ENCODE results near the gene SZRD1. TPM values are rescaled to one million over a fixed set of nuclear protein-coding genes. Genes with fewer than 3 reads are reported as not detected.
A peak's percentile ranks its signal among the peaks of the same experiment; 100 is the strongest.

The SZRD1 gene
- total RNA-seq, 2 experiments from 2014 or later, result 156 to 157 TPM

- Mint-ChIP-seq H3K36me3 (ENCODE audit: low read depth) (no peaks in the 10 kb centered on the region), H3K9me3 (no peaks in the 10 kb centered on the region), H3K4me3 (no peak overlapping the region), H3K4me1 (no peaks in the 10 kb centered on the region), H3K27ac (no peak overlapping the region), H3K27me3 (peaks cover 10% of the 10 kb centered on the region)
- no peak for DNase-seq
- POLR2A ChIA-PET, result no interaction called here
- CTCF ChIA-PET, result no interaction called here
Observed at GRCh38 chr1:16413191-16413590, 46.1 kb downstream of the SZRD1 start.

GRCh38 chr1:16418823-16419425, 51.9 kb downstream of the SZRD1 start:
- H3K4me3 Mint-ChIP-seq, result no peak overlapping the region
- ChIA-PET CTCF (no interaction called here), POLR2A (interaction anchor here (1.0 kb wide), 1 partner anchor 21 kb away, joined by 3 read pairs; the partner anchor contains the start of gene NECAP2)
- peaks cover 12% of the 10 kb centered on the region for H3K27me3 Mint-ChIP-seq
- H3K4me1 Mint-ChIP-seq, result peaks cover 38% of the 10 kb centered on the region
- H3K9me3 Mint-ChIP-seq, result no peaks in the 10 kb centered on the region
- peak overlapping the region; percentile 7 for H3K27ac Mint-ChIP-seq
- DNase-seq, result no peak
- peaks cover 3% of the 10 kb centered on the region for H3K36me3 Mint-ChIP-seq (ENCODE audit: low read depth)

- Mint-ChIP-seq H3K36me3 (ENCODE audit: low read depth) (peaks cover 3% of the 10 kb centered on the region), H3K9me3 (no peaks in the 10 kb centered on the region), H3K27me3 (peaks cover 12% of the 10 kb centered on the region), H3K4me1 (peaks cover 38% of the 10 kb centered on the region), H3K27ac (peak overlapping the region; percentile 94), H3K4me3 (peak overlapping the region; percentile 38)
- CTCF ChIA-PET, result interaction anchor here (0.6 to 2.3 kb wide), 5 partner anchors 10 to 52 kb away, joined by 3 to 15 read pairs (median 3); partner anchors contain the start of gene NECAP2
- POLR2A ChIA-PET, result interaction anchor here (0.8 to 2.7 kb wide), 12 partner anchors 11 to 93 kb away, joined by 3 to 36 read pairs (median 4); partner anchors contain the start of genes FBXO42, NECAP2, RNU1-1 and SZRD1
- DNase-seq, result peak; percentile 76
Observed at GRCh38 chr1:16420424-16421118, 53.5 kb downstream of the SZRD1 start.

- ChIA-PET CTCF (interaction anchor here (1.0 to 2.3 kb wide), 4 partner anchors 11 to 49 kb away, joined by 3 to 15 read pairs (median 4); partner anchors contain the start of gene NECAP2), POLR2A (interaction anchor here (1.0 to 2.7 kb wide), 7 partner anchors 9 to 92 kb away, joined by 3 to 36 read pairs (median 7); partner anchors contain the start of genes FBXO42, NECAP2, RNU1-1 and SZRD1)
- peaks cover 12% of the 10 kb centered on the region for H3K27me3 Mint-ChIP-seq
- peak overlapping the region; percentile 94 for H3K27ac Mint-ChIP-seq
- H3K9me3 Mint-ChIP-seq, result no peaks in the 10 kb centered on the region
- H3K4me3 Mint-ChIP-seq, result peak overlapping the region; percentile 38
- peaks cover 3% of the 10 kb centered on the region for H3K36me3 Mint-ChIP-seq (ENCODE audit: low read depth)
- DNase-seq, result peak; percentile 31
- H3K4me1 Mint-ChIP-seq, result peaks cover 38% of the 10 kb centered on the region
Observed at GRCh38 chr1:16421201-16421600, 54.2 kb downstream of the SZRD1 start.

GRCh38 chr1:16422041-16422440, 55.0 kb downstream of the SZRD1 start:
- POLR2A ChIA-PET, result interaction anchor here (1.0 to 2.7 kb wide), 3 partner anchors 8 to 54 kb away, joined by 3 to 36 read pairs (median 22); partner anchors contain the start of genes NECAP2 and SZRD1
- Mint-ChIP-seq H3K27ac (no peak overlapping the region), H3K27me3 (peaks cover 12% of the 10 kb centered on the region)

GRCh38 chr1:16425125-16426025, 58.3 kb downstream of the SZRD1 start:
- Mint-ChIP-seq H3K4me3 (no peak overlapping the region), H3K27me3 (peaks cover 7% of the 10 kb centered on the region), H3K27ac (no peak overlapping the region), H3K36me3 (ENCODE audit: low read depth) (no peaks in the 10 kb centered on the region), H3K4me1 (peaks cover 21% of the 10 kb centered on the region), H3K9me3 (no peaks in the 10 kb centered on the region)
- no peak for DNase-seq
- CTCF ChIA-PET, result interaction anchor here (1.3 kb wide), 1 partner anchor 15 kb away, joined by 5 read pairs; the partner anchor contains the start of gene NECAP2
- POLR2A ChIA-PET, result interaction anchor here (1.6 to 1.7 kb wide), 2 partner anchors 15 to 58 kb away, joined by 6 read pairs; partner anchors contain the start of genes NECAP2 and SZRD1

More at GRCh38 chr1:16422041-16422440, 55.0 kb downstream of the SZRD1 start:
- Mint-ChIP-seq H3K9me3 (no peaks in the 10 kb centered on the region), H3K4me1 (peaks cover 38% of the 10 kb centered on the region), H3K4me3 (no peak overlapping the region), H3K36me3 (ENCODE audit: low read depth) (peaks cover 3% of the 10 kb centered on the region)
- DNase-seq, result no peak
- CTCF ChIA-PET, result interaction anchor here (0.7 to 2.3 kb wide), 2 partner anchors 18 to 1062 kb away, joined by 3 to 15 read pairs; partner anchors contain the start of gene NECAP2

GRCh38 chr1:16430606-16431005, 63.6 kb downstream of the SZRD1 start:
- Mint-ChIP-seq H3K27ac (no peak overlapping the region), H3K4me1 (peaks cover 2% of the 10 kb centered on the region), H3K36me3 (ENCODE audit: low read depth) (no peaks in the 10 kb centered on the region), H3K9me3 (no peaks in the 10 kb centered on the region), H3K4me3 (no peak overlapping the region), H3K27me3 (peaks cover 18% of the 10 kb centered on the region)
- CTCF ChIA-PET, result interaction anchor here (4.2 kb wide), 1 partner anchor 11 kb away, joined by 13 read pairs; the partner anchor contains the start of gene NECAP2
- DNase-seq, result no peak
- POLR2A ChIA-PET, result interaction anchor here (1.0 to 2.1 kb wide), 2 partner anchors 9 kb away, joined by 3 to 7 read pairs; partner anchors contain the start of gene NECAP2

GRCh38 chr1:16433030-16433429, 66.0 kb downstream of the SZRD1 start:
- CTCF ChIA-PET, result interaction anchor here (4.2 kb wide), 1 partner anchor 8 kb away, joined by 13 read pairs; the partner anchor contains the start of gene NECAP2
- POLR2A ChIA-PET, result no interaction called here

GRCh38 chr1:16434007-16434406, 67.0 kb downstream of the SZRD1 start:
- H3K27ac Mint-ChIP-seq, result no peak overlapping the region
- H3K36me3 Mint-ChIP-seq (ENCODE audit: low read depth), result no peaks in the 10 kb centered on the region
- H3K4me3 Mint-ChIP-seq, result no peak overlapping the region
- H3K9me3 Mint-ChIP-seq, result no peaks in the 10 kb centered on the region
- POLR2A ChIA-PET, result interaction anchor here (1.3 kb wide), 1 partner anchor 43 kb away, joined by 3 read pairs; no protein-coding TSS in a partner anchor
- CTCF ChIA-PET, result interaction anchor here (4.2 kb wide), 1 partner anchor 7 kb away, joined by 13 read pairs; the partner anchor contains the start of gene NECAP2
- H3K27me3 Mint-ChIP-seq, result peaks cover 18% of the 10 kb centered on the region
- peaks cover 4% of the 10 kb centered on the region for H3K4me1 Mint-ChIP-seq
- DNase-seq, result no peak

More at GRCh38 chr1:16433030-16433429, 66.0 kb downstream of the SZRD1 start:
- Mint-ChIP-seq H3K27ac (no peak overlapping the region), H3K27me3 (peaks cover 18% of the 10 kb centered on the region), H3K9me3 (no peaks in the 10 kb centered on the region), H3K4me1 (peaks cover 2% of the 10 kb centered on the region), H3K4me3 (no peak overlapping the region), H3K36me3 (ENCODE audit: low read depth) (no peaks in the 10 kb centered on the region)
- no peak for DNase-seq

GRCh38 chr1:16434501-16434900, 67.5 kb downstream of the SZRD1 start:
- ChIA-PET CTCF (no interaction called here), POLR2A (interaction anchor here (1.3 kb wide), 1 partner anchor 44 kb away, joined by 3 read pairs; no protein-coding TSS in a partner anchor)
- no peaks in the 10 kb centered on the region for H3K9me3 Mint-ChIP-seq
- H3K27ac Mint-ChIP-seq, result no peak overlapping the region
- H3K27me3 Mint-ChIP-seq, result peaks cover 18% of the 10 kb centered on the region
- H3K4me1 Mint-ChIP-seq, result peaks cover 5% of the 10 kb centered on the region
- no peaks in the 10 kb centered on the region for H3K36me3 Mint-ChIP-seq (ENCODE audit: low read depth)
- H3K4me3 Mint-ChIP-seq, result no peak overlapping the region
- DNase-seq, result no peak

GRCh38 chr1:16436946-16437474, 70.0 kb downstream of the SZRD1 start, which contains the start of gene SPATA21:
SPATA21 (minus strand) TSS chr1:16437424; CDS start chr1:16431371, 6,053 bp downstream.
- CTCF ChIA-PET, result no interaction called here
- DNase-seq, result no peak
- peaks cover 8% of the 10 kb centered on the region for H3K27me3 Mint-ChIP-seq
- no peaks in the 10 kb centered on the region for H3K9me3 Mint-ChIP-seq
- no peak within 1 kb of the TSS for H3K27ac Mint-ChIP-seq
- POLR2A ChIA-PET, result no interaction called here
- peaks cover 10% of the 10 kb centered on the region for H3K36me3 Mint-ChIP-seq (ENCODE audit: low read depth)
- peaks cover 16% of the 10 kb centered on the region for H3K4me1 Mint-ChIP-seq
- H3K4me3 Mint-ChIP-seq, result no peak within 1 kb of the TSS

- POLR2A ChIA-PET, result interaction anchor here (2.6 kb wide), 1 partner anchor 8 kb away, joined by 7 read pairs; no protein-coding TSS in a partner anchor
- Mint-ChIP-seq H3K4me1 (peaks cover 31% of the 10 kb centered on the region), H3K27me3 (peaks cover 1% of the 10 kb centered on the region), H3K9me3 (no peaks in the 10 kb centered on the region), H3K4me3 (no peak overlapping the region), H3K36me3 (ENCODE audit: low read depth) (peaks cover 20% of the 10 kb centered on the region), H3K27ac (no peak overlapping the region)
- DNase-seq, result no peak
- CTCF ChIA-PET, result no interaction called here
Observed at GRCh38 chr1:16438516-16438915, 71.5 kb downstream of the SZRD1 start.
